Testis (tissue), 5 donors: ENCODE measurements around the gene PROSER3. TPM values are rescaled to one million over a fixed set of nuclear protein-coding genes. Genes with fewer than 3 reads are reported as not detected.

Source experiments
- DNase-seq: peaks from one replicate; pipeline ENCODE4 v3.0.0-alpha.2; 2019
- H3K27ac ChIP-seq, 2 donors: fragments of 200-600 bp; sonication (generic); one replicate each; pipeline ENCODE4 v1.5.1; 2019
- H3K27me3 ChIP-seq: fragments of 200-600 bp; sonication (generic); one replicate; pipeline ENCODE4 v1.5.1; 2019
- H3K36me3 ChIP-seq: fragments of 200-600 bp; sonication (generic); one replicate; pipeline ENCODE4 v1.5.1; 2017; ENCODE audit warnings: low read depth; ENCODE audit errors: missing control alignments
- H3K4me1 ChIP-seq: fragments of 200-600 bp; sonication (generic); one replicate; pipeline ENCODE4 v1.5.1; 2019
- H3K4me3 ChIP-seq, 2 donors: fragments of 200-600 bp; sonication (generic); one replicate each; pipeline ENCODE4 v1.5.1; 2017 to 2019
- H3K9me3 ChIP-seq: fragments of 200-600 bp; sonication (generic); one replicate; pipeline ENCODE4 v1.5.1; 2017
- POLR2A ChIP-seq: fragments of 450-650 bp; IDR thresholded peaks from one replicate; pipeline ENCODE4 v1.6.1; 2017; ENCODE audit warnings: antibody characterized with exemption, mild to moderate bottlenecking, moderate library complexity
- WGBS, 2 donors: methylation state at CpG; one replicate each; pipeline ENCODE4 v1.1.5; 2018; 5-methylcytosine and 5-hydroxymethylcytosine counted together
- intact Hi-C: fragments of 100-400 bp; cut with DNase I; formaldehyde crosslinking; loops from one replicate; pipeline ENCODE4 v1.15.1; 2023; ENCODE audit warnings: low total_unique reads
- long read RNA-seq, 2 donors: transcript quantifications; one replicate each; lab custom pipeline, GENCODE V29; 2026
- polyA plus RNA-seq: library from polyadenylated mRNA; stranded (reverse); fragments of 350-450 nt; fragmentation: Illumina TruSeq; extraction: RNeasy Lipid Tissue Mini Kit (QIAGEN cat#74804); gene quantifications from one replicate; pipeline ENCODE4 v1.2.3, GENCODE V29; 2014; ENCODE audit warnings: low read depth, low replicate concordance; ENCODE audit not compliant: insufficient read depth
- total RNA-seq, 2 donors: library from RNA; depleted of rRNA; stranded (reverse); fragments of >200 nt; gene quantifications; one replicate each; pipeline ENCODE4 v1.2.3, GENCODE V29; 2016
- TF ChIP-seq, protein P1 (sequence below), 3 experiments: fragments of 450-650 bp in 2 of 3; fragments of 200-600 bp in 1 of 3; sonication (generic) in 1 of 3; IDR thresholded peaks; one replicate each; pipeline ENCODE4 v1.5.1; 2016 to 2019; ENCODE audit warnings: antibody characterized with exemption in 3 of 3, mild to moderate bottlenecking in 2 of 3, moderate library complexity in 1 of 3

The PROSER3 gene
- total RNA-seq (10 to 100 TPM; 48.3 to 72.0 TPM), polyA plus RNA-seq (75.9 TPM)
- long read RNA-seq, donor 1, partial matches to known transcripts, result 0 of 1 reads
- long read RNA-seq, donor 1, other reads (novel, unspliced or antisense), result 0 of 1 reads
- long read RNA-seq, donor 2, result 0 reads

DNA sequence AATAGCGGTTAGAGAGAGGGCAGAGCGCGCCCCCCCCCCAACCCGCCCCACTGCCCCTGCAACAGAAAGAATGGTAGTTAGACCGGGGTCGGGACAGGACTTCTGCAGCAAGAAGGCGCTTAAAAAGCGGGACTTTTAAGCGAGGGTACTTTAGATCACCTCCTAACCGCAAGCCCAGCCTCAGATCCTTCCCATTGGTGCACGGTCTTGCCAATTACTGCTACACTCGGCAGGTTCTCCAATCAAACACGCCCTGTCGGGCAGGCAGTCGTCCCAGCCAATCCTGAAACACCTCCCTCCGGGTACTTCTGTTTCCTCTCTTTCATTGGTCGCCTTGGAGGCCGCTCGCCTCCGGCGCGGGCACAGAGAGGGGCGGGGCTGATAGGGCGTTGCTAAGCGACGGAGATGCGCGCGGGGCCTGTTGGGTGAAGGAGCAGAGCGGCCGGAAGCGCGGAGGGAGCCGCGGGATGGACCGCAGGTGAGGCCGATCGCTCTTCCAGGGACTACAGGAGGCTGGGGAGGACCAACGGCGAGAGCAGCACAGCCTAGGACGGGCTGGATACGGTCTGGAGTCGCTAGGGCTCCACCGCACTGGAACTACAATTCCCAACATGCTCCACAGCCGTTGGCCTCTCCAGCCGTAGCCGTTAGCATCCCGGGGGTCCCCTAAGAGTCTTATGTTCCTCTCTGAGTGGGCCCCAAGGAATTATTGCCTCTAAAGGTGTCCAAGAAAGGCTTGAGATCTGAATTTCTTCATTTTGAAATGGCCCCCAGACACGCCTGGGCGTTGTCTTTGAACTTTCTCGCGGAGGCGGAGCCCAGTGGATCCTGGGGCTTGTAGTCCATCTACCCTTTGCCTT lies at the start of gene PROSER3:
Gene PROSER3 (plus strand): TSS at position 428 of the 860 bp plus-strand sequence. CDS start 40 bp downstream, at position 468.
- H3K27me3 ChIP-seq, result no peaks in the 10 kb centered on the region
- no peaks in the 10 kb centered on the region for H3K36me3 ChIP-seq
- WGBS, 2 donors, result 0% methylated on average over 32 to 44 of the region's 53 CpGs
- peak within 1 kb of the TSS; percentile 91 to 97 for H3K27ac ChIP-seq
- DNase-seq, result peak; percentile 99
- no peaks in the 10 kb centered on the region for H3K9me3 ChIP-seq
- peak within 1 kb of the TSS; percentile 88 to 92 for H3K4me3 ChIP-seq
- intact Hi-C loops, result no loop called here
- peaks cover 24% of the 10 kb centered on the region for H3K4me1 ChIP-seq
- TF ChIP-seq POLR2A, result no peak
- TF ChIP-seq, protein P1, sequence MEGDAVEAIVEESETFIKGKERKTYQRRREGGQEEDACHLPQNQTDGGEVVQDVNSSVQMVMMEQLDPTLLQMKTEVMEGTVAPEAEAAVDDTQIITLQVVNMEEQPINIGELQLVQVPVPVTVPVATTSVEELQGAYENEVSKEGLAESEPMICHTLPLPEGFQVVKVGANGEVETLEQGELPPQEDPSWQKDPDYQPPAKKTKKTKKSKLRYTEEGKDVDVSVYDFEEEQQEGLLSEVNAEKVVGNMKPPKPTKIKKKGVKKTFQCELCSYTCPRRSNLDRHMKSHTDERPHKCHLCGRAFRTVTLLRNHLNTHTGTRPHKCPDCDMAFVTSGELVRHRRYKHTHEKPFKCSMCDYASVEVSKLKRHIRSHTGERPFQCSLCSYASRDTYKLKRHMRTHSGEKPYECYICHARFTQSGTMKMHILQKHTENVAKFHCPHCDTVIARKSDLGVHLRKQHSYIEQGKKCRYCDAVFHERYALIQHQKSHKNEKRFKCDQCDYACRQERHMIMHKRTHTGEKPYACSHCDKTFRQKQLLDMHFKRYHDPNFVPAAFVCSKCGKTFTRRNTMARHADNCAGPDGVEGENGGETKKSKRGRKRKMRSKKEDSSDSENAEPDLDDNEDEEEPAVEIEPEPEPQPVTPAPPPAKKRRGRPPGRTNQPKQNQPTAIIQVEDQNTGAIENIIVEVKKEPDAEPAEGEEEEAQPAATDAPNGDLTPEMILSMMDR (IDR thresholded peaks at IDR 0.05), result peak in 1 of 3 experiments; percentile 1

DNA sequence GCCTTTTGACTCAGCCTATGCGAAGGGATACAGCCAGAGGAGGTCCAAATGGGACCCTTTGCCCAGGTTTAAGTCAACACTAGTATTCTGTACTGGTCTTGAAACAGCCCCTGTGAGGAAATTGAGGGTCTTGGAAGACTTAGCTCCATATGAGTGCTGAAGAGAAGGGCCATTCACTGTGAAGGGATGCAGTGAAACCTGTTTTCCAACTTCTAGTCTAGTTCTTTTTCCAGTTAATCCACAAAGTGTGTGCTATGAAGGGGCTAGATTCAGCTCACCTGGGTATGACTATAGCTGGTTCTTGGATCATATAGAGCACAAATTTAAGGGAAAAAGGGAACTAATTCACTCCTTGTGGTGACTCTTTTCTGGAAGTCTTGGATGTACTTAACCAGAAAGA lies 49.6 kb upstream of the PROSER3 start:
- H3K27me3 ChIP-seq, result no peaks in the 10 kb centered on the region
- TF ChIP-seq, protein P1 (IDR thresholded peaks at IDR 0.05), result no peak
- TF ChIP-seq POLR2A, result no peak
- intact Hi-C loops, result no loop called here
- no peak overlapping the region for H3K4me3 ChIP-seq
- WGBS, 2 donors, result 92 to 100% methylated on average over 1 of the region's 1 CpG
- H3K36me3 ChIP-seq, result no peaks in the 10 kb centered on the region
- DNase-seq, result no peak
- H3K4me1 ChIP-seq, result no peaks in the 10 kb centered on the region
- no peaks in the 10 kb centered on the region for H3K9me3 ChIP-seq
- no peak overlapping the region for H3K27ac ChIP-seq

DNA sequence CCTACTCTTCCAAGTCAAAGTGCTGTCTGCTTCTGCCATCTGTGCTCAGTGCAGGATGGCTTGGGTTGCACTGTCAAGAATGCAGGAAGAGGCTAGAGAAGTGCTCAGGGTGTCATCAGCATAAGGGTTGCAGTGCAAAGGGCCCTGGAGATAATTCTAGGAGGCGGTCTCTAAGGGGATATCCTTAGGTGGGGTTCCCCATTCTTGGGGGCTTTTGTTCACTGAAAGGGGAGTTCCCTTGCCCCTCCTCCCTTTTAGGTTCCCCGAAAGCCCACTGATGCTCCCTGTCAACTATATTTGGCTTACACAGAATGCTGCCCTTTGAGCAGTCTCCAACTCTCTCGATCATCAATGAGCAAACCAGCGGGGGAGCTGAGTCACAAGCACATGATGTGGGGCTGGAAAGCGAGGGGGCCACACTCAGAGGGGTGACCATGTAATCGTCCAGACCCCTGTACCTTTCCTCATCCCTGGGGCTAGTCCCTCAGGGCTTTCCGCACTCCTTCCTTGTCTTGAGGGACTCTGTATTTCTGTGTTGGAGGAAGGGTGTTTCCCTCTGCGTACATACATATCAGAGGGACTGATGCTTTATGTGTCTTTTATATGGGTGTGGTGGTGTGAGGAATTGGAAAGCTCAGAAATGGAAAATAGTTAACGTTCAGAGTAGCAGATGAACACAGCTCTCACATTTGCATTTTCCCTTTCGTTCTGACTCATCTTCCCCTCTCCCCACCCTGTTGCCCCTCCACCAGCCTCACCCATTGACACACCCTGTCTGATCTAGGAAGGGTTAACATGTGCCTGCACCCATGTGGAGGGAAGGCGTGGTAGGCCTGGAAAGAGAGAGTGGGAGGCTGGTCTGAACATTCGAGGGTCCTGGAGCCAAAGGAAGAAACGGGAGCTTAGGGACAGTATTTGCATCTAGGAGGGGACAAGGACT lies 46.9 kb upstream of the PROSER3 start:
- no peaks in the 10 kb centered on the region for H3K36me3 ChIP-seq
- H3K9me3 ChIP-seq, result no peaks in the 10 kb centered on the region
- peaks cover 7% of the 10 kb centered on the region for H3K4me1 ChIP-seq
- no peak overlapping the region for H3K4me3 ChIP-seq
- TF ChIP-seq, protein P1 (IDR thresholded peaks at IDR 0.05), result no peak
- no peak for TF ChIP-seq POLR2A
- 75 to 79% methylated on average over 13 of the region's 13 CpGs for WGBS, 2 donors
- DNase-seq, result no peak
- H3K27ac ChIP-seq, result no peak overlapping the region
- H3K27me3 ChIP-seq, result no peaks in the 10 kb centered on the region
- intact Hi-C loops, result loop anchor here (10.0 kb wide), 1 partner anchor 166 kb away; the partner anchor contains the start of gene TMEM147

DNA sequence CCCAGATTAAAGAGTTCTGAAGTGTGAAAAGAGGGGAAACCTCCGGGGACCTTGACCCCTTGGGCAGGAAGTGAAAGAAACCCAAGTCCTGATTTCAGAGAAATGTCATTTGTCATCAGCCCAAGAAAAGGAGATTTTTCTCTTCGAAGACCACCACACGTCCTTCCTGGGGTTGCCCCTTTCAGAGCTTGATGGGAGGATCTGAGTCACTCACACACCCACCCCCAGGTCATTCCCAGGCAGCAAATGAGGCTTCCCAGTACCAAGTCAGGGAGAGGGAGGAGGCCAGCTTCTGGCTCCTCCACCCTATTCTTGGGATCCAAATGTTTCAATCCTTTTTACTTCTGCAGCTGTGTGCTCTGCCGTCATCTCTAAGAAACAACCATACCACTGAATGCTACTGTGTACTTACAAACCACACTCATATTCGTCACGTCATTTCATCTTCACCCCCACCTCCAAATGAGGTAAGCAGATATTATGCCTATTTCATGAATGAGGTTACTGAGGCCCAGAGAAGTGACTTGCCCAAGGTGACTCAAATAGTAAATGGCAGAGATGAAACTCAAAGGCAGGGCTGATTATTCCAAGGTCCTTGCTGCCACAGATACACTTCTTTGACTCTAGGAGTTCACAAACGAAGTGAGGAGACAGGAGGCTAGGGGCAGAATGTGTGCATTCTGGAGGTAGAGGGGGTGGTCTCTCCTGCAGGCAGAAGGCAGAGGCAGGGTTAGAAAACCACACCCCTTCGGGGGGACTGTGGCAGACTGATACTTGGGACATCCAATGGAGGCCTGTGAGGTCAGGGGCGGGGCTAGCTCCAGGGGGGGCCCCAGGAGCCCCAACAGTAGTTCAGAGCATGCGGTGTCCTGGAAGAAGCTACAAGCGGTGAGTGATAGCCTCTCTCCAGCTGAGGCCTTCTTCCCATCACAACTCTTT lies 45.1 kb upstream of the PROSER3 start:
- Histone ChIP-seq H3K9me3 (no peaks in the 10 kb centered on the region), H3K27me3 (no peaks in the 10 kb centered on the region), H3K27ac (no peak overlapping the region), H3K4me3 (no peak overlapping the region), H3K4me1 (peaks cover 10% of the 10 kb centered on the region), H3K36me3 (no peaks in the 10 kb centered on the region)
- intact Hi-C loops, result loop anchor here (10.0 kb wide), 1 partner anchor 168 kb away; the partner anchor contains the start of gene TMEM147
- WGBS, 2 donors, result 80 to 82% methylated on average over 9 to 11 of the region's 11 CpGs
- DNase-seq, result no peak
- TF ChIP-seq, protein P1 (IDR thresholded peaks at IDR 0.05), result no peak
- no peak for TF ChIP-seq POLR2A
